GOT3 (cell line): Measurements from ENCODE around the gene CDCP1.

Experiments
- DNase-seq: peaks from one replicate; lab custom pipeline; 2025; ENCODE audit warnings: mixed read lengths; lab: John Stamatoyannopoulos, UW

Gene CDCP1, protein sequence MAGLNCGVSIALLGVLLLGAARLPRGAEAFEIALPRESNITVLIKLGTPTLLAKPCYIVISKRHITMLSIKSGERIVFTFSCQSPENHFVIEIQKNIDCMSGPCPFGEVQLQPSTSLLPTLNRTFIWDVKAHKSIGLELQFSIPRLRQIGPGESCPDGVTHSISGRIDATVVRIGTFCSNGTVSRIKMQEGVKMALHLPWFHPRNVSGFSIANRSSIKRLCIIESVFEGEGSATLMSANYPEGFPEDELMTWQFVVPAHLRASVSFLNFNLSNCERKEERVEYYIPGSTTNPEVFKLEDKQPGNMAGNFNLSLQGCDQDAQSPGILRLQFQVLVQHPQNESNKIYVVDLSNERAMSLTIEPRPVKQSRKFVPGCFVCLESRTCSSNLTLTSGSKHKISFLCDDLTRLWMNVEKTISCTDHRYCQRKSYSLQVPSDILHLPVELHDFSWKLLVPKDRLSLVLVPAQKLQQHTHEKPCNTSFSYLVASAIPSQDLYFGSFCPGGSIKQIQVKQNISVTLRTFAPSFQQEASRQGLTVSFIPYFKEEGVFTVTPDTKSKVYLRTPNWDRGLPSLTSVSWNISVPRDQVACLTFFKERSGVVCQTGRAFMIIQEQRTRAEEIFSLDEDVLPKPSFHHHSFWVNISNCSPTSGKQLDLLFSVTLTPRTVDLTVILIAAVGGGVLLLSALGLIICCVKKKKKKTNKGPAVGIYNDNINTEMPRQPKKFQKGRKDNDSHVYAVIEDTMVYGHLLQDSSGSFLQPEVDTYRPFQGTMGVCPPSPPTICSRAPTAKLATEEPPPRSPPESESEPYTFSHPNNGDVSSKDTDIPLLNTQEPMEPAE

DNA sequence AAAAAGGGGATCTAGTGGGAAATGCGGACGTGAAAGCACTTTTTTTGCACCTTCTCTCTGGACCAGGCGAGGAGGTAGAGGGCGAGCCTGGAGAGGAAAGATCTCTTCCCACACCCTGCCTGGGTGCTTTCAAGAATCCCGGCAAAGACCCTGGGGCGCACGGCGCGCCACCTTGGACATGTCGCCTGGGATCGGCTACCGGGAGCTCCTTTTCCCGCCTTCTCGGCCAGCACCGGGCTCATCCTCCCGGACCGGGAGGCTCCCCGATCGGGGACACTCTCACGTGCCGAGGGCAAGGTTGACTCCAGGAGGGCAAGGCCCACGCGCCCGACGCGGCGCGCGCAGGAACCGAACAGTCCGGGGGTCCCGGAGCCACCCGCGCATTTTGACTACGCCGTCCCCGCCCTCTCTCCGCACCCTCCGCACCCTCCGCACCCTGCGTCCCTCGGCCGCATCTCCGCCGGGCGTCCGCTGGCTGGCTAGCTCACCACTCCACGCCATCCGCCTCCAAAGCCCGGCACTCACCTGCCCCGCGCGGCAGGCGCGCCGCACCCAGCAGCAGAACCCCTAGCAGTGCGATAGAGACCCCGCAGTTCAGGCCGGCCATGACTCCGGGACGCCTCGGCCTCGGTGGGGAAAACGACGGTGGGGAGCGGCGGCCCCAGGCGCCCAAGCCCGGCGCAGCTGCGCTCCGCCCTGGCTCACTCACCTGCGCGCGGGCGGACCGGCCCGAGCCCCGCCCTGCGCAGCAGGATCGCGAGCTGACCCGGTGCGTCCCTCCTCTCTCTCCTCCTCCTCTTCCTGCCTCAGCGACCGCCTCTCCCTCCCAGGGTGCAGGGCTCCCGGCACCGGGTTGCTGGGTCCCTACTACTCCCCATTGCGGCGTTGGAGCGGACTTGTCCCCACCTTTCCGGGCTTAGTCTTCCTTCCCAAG, at the start of gene CDCP1:
Gene CDCP1 (minus strand): TSS at position 698 of the 934 bp plus-strand sequence. CDS start 91 bp downstream, at position 607.
- DNase-seq = no peak

DNA sequence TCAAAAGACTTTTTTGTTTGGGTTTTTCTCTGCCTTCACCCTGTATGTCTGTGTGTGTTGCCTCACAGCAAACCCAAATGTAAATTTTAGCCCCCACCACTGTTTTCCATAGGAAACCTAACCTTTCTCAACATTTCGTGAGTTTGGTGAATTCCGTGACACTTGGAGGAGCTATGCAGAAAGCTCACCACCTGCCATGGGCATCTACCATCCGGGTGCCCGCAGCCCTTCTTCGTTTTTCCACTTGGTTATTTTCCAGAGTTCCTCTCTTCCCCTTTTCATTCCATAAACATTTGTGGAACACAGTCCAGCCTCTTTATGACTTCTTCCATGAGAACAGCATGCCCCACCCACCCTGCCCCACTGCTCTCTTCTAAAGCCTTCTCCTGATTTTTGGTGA, 48.6 kb upstream of the CDCP1 start:
- no peak for DNase-seq

DNA sequence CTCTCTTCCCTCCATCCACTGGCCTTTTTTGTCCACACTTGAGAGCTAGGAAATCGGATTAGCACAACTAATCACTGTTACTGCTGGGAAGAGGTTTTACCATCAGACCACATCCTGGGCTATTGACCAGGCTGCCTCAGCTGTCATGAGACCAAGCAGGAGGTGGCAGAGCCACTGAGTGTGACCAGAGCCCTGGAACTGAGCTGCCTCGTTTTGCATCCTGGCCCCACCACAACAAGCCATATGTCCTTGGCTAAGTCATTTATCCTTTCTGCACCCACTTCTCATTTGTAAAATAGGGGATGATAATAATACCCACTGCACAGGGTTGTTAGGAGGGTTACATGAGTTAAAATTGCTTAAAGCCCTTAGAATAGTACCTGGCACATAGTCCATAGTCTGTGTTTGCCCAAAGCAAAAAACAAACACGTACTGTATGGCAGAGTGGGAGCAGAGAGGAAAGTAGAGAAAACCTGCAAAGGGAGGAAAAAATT, 45.8 kb upstream of the CDCP1 start:
- DNase-seq = no peak

DNA sequence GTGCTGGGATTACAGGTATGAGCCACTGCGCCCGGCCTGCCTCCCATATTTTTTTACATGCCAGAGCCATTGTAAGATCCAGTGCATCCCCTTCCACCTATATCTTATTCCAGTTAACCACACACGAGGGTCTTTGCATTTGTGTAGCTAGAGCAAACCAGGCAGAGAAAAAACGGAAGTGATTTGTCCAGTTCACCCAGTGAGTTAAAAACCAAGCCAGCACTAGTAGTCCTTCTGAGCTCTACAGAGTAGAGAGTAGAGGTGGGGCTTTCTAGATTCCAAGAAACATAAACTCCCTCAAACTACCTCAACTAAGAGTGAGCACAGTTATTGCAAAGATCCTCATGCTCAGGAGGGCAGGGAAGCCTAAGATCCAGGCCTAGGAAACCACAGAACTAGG, 45.2 kb upstream of the CDCP1 start:
- DNase-seq = no peak

DNA sequence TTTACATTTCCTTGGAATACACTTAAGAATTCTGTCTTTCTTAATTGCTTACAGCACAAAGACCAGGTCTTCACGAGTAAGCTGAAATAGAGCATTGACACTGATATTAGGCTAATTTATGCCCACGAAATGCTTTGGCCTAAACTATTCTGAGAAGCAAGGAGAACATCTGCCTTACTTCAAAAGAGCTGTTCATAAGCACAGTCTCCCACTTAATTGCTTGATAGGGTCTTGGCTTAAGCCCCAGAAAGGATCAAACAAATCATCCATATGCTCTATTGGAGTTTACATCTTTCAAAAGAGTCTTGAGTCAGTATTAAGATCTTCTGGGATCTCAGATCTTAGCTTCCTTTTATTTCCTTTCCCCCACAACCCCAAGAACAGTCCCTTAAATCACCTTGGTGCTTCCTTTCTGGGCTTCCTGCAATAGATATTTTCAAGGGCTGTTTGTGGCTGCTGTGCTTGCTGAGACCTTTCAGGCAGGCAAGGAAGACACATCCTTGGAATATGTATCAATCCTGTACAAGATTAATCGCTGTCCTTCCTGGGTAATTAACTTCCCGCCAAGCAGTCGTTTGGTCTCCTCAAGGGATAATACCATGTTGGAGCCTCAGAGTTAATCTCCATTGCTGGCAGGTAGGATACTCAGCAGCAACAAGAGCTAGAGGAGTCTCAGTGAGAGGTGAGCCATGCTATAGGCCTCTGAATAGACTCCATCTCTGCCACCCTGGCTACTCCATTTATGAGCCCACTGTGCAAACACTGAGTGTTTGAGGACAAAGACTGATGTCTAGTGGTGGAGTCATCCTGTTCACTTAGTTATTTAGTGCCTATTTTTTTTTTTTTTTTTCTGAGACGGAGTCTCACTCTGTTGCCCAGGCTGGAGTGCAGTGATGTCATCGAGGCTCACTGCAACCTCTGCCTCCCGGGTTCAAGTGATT, 42.8 kb upstream of the CDCP1 start:
- no peak for DNase-seq

DNA sequence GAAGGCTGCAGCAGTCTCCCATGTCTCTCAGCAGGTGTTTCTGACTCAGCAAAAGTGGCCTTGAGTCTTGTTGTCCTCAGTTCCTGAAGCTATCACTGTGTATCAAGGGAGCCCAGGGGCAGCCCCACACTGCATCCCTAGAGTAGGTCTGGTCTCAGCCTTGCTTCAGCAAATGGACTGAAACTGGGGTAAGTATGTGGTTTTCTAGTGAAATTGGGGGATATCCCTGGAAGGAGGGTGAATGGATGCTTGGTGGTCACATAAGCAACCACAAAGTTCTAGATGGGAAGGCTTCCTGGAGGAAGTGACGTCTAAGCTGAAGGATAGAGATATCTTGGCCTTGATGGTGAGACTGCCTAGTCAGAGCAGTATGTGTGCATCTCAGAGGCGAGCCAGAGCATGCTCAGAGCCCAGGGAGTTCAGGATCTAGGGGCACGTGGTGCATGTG, 41.5 kb upstream of the CDCP1 start:
- DNase-seq = no peak

DNA sequence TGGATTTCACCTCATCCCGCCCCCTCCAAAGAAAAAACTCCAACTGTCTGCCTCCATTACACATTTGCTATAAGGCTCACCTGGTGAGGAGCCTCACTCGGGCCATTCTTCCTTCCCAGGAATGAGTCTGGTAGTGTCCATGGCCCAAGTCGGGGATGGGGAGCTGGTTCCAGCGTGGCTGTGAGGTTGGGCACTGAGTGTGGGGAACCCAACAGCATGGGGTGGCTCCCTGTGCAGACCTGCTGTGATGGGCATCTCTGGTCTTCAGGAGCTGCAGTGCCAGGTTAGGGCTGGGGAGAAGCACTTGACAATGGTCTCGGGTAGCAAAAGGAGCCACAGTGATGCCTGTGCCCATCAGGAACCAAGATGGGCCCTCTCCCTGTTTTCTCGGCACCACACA, 40.7 kb upstream of the CDCP1 start:
- no peak for DNase-seq

DNA sequence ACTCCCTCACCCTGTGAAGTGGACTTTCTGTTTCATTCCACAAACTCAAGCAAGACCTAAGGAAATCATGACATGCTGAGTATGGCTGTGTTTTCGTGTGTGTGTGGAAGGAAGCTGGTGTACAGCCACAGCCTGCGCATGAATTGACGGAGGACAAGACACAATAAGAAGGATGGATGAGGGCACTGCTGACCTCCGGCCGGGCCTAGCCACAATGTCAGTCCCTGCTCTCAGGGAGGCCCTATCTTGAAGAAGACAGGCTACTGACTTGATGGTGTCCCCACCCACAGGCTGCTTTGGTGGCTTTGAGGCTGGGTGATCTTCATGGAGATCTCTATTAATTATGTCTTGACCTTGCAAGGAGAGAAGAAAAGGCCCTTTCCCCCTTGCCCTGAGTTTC, 39.3 kb upstream of the CDCP1 start:
- DNase-seq = no peak

DNA sequence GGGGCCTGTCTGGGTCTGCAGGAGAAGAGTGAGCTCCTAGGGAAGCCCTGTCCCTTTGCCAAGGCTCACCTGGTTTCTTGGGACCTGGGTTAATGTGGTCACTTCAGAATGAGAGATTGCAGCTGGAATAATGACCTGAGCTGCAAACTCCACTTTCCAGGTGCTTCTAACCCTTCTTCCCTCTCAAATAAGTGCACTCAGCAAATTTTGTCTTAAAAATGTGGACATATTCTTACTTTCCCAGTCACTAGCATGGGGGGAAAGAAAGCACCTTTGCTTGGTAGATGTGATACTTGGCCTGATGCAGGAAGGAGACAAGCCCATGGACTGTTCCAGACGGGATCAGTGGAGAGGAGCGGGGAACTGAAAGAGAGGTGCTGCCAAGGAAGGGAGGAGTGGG, 38.9 kb upstream of the CDCP1 start:
- DNase-seq = no peak

DNA sequence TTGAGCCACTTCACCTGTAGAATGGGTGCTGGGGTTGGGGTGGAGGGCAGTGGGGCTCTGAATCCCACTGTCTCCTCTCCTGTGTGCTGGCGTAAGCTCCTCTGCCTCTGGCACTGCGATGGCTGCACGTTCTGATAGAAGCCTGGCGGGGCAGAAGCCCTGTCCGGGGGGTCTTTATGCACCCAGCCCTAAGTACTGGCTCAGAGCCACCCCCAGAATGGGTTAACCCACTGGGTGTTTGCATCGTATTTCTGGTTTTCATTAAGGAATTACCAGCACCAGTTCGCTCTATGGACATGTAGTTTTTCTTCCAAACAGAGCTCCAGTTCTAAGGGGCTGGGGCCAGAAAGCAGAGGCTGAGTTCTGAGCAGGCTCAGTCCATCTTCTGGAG, 37.7 kb upstream of the CDCP1 start:
- DNase-seq = no peak

DNA sequence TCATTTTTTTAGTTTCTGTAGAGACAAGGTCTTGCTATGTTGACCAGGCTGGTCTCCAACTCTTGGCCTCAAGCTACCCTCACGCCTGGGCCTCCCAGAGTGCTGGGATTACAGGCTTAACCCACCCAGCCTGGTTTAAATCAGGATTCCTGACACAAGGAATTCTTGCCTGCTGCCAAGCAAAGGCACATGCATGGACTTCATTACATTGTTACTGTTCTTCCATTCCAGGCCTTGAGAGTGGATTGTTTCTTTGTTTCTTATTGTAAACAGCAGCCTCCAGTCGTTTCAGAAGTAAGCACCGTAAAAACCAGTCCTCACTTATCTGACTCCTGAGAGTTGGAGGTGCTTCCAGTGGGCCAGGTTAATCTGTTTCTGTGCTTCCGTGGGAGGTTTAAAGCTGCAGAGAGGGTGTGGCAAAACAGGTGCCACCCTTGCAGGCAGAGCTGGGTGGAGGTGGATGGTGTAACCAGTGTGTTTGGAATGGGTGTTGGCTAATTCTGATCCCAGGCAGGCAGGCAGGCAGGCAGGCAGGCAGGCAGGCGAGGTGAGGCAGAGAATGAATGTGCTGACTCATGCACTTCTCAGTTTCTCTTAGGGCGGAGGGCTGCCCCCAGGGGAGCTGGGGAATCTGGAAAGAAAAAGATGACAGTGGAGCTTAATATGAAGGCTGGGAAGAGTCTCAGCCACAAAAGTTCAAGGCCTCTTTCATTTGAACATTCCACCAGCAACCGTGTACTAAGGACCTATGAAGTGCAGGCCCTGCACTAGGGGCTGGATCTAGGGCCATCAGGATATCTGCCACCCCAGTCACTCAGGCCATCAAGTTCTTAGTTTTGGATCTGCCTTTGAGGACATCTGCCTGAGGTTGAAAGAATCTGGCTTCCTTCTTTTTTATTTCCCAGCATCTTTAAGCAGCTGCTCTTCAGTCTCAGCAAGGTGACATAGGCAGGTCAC, 37.0 kb upstream of the CDCP1 start:
- DNase-seq = no peak

DNA sequence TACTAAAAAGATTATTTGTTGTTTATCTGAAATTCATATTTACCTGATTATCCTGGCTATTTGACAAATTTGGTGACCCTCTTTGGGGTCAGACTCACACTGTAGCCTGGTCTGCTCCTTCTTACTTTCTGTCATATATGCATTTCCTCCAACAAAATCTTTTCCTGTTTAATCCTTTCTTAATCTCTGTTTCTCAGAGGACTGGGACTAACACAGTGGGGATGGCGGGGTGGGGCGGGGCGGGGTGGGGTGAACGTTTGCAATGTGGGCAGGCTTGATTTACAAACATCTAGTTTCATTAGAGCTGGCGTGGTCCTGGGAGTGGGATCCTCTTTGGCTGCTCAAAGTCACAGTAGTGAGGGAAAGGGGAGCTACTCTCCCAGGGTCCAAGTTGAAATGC, 35.3 kb upstream of the CDCP1 start:
- DNase-seq = no peak

DNA sequence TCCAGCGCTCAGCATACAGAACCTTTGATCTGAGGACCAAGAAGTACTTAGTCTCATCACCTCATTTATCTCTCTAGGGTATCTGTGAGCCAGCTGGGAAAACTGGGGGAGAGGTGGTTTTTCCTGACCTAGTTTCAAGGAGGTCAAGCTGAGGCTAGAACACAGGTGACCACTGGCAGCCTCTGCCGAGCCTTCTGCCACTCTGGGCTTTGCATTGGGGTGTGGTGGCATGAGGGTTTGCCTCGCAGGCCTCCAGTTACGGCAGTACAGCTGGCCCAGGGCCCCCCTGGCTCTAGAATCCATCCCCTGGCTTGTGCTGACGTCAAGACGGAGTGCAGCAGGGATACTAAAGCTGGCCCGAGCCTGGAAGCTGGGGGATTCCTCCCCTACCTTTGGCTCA, 34.7 kb upstream of the CDCP1 start:
- DNase-seq = no peak

DNA sequence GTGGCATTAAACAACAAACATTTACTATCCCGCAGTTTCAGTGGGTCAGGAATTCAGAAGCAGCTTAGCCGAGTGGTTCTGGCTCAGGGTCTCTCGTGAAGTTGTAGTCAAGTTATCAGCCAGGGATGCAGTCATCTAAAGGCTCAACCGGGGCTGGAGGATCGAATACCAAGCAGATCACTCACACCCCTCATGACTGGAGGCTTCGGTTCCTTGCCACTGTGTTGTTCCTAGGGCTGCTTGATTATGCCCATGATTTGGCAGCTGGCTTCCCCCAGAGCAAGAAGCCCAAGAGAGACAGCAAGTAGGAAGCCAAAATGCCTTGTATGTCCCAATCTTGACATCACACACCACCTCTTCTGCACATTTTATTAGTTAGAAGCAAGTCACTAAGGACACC, 33.9 kb upstream of the CDCP1 start:
- DNase-seq = no peak

DNA sequence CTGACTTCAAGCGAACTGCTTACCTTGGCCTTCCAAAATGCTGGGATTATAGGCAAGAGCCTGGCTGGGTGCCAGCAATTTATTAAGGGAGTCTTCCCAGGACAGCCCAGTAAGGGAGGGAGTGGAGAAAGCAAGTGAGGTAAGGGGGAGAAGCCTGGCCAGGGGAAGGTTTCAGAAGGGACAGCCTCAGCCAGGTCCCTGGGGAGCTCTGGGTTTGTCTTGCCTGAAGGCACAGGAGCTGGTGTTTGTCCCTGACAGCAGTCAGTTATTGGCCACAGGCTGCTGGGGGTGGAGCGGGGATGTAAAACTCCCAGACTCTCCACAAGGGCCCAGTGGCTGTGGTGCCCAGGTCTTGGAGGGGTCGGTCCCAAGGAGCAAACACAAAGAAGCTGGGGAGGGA, 33.0 kb upstream of the CDCP1 start:
- DNase-seq = no peak

DNA sequence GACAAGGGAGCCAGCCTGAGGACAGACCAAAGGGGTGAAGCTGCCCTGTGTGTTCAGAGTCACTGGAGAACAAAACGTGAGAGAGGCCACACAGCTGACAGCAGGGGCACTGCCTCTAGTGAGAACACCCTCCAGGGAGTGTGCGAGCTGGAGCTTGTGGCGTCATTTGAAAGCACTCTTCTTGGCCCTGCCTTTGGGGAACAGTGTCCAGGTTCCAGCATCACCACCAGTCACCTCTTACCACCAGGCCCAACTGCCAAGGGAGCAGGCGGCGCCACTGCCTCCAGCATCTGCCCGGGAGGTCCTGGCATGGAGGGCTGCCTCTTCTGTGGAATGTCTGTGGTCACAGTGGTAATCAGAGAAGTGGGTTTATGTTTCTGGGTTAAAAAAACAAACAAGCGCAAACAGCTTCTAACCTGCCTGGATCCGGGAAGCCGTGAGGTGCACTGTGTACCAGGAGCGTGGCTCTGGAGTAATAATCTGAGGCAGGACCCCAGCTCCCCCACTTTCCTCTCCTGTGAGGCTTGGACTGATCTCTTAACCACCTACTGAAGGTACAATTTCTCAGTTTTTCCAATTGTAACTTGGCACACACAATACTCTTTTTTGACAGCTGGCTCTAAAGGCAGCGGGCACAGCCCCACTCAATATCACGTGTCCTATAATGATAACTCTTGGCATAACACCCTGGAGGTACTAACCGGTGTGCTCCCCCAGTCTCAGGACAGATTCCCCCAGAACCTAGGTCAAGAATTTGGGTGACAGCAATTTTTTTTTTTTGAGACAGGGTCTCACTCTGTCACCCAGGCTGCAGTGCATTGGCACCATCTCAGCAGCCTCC, 32.2 kb upstream of the CDCP1 start:
- DNase-seq = no peak

DNA sequence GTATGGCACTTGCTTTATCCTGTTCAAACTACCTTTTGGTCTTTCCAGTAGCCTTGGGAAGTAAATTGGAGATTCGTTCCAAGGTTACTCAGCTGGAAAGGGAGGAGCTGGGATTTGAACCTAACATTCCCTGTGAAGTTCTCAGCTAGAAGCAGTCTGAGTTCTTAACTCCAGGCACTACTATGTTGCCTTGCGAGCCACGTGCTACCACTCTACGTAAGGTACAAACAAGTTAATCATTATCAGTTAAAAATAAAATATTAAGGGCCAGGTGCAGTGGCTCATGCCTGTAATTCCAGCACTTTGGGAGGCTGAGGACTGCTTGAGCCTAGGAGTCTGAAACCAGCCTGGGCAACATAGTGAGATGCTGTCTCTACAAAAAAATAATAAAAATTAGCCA, 30.7 kb upstream of the CDCP1 start:
- DNase-seq = no peak

DNA sequence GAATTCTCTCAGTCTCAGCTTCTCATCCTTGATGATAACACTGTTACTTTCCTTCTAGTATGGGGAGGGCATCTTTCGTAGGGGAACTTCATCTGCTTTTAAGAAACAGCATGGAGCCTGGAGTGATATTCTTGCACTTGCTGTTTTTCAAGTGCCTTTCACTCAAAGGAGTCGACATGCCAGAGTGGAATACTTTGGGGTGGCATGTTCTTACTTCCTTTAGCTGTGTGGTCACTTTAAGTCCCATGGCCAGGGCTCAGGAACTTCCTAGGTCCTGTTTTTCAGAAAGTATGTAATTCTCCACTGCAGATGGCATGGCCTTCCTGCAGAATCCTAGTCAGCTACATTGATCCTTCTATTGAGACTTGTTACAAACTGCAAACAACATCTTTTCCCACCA, 28.1 kb upstream of the CDCP1 start:
- no peak for DNase-seq

DNA sequence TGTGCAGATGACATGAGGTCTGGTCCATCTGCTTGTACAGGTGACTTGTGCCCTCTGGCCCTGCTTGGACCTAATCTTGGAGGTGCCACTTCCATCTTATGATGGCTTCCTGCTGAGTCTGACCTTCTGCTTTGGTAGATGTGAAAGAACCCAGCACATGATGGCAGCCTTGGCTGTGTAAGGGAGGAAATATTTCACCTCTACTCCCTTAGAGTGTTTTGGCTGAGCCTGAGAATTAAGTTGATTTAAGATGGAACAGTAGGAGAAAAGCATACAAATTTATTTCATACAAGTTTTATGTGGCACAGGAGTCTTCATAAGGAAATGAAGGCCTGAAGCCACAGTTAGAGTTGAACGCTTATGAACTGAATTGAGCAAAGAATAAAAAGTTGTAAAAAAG, 27.6 kb upstream of the CDCP1 start:
- DNase-seq = no peak
